Retina (tissue), 1 donor: ENCODE data around the gene SCYL1.

Experiments
- DNase-seq: peaks from one replicate; pipeline ENCODE4 v3.0.0-alpha.2; 2016

SCYL1 gene

GRCh38 chr11:65586676-65587075, 61.8 kb downstream of the SCYL1 start:
- no peak for DNase-seq
